Ovary (tissue), 3 donors: ENCODE measurements around the gene ATP7B.

Experiments used
- EP300 ChIP-seq: sonication (generic); formaldehyde crosslinking; IDR thresholded peaks from one replicate; pipeline ENCODE4 v1.6.1; 2017; ENCODE audit warnings: antibody characterized with exemption
- POLR2A ChIP-seq: fragments of 450-650 bp; IDR thresholded peaks from one replicate; pipeline ENCODE4 v1.6.1; 2017; ENCODE audit warnings: antibody characterized with exemption, mild to moderate bottlenecking, moderate library complexity
- TF ChIP-seq, protein P1 (sequence below), 3 donors: fragments of 450-650 bp in 2 of 3; fragments of 200-600 bp in 1 of 3; IDR thresholded peaks; one replicate each; pipeline versions ENCODE4 v1.5.1 to v1.8.0; 2016 to 2022; ENCODE audit warnings: antibody characterized with exemption in 3 of 3, mild to moderate bottlenecking in 1 of 3
- donor health status: DM: no; HTN: no; CAD: no.

DNA sequence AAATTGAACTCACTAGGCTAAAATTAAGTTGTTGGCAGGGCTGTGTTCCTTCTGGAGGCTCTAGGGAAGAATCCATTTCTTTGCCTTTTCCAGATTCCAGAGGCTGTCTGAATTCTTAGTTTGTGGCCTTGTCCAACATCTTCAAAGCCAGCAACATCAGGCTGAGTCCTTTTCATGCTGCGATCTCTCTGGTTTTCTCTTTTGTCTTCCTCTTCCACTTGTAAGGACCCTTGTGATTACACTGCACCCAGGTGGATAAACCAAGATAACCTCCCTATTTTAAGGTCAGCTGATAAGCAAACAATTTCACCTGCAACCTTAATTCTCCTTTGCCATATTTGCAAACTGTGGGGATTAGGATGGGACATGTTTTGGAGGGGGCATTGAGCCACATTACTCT lies 24.8 kb upstream of the ATP7B start:
- TF ChIP-seq POLR2A (no peak), EP300 (no peak)
- TF ChIP-seq, protein P1, sequence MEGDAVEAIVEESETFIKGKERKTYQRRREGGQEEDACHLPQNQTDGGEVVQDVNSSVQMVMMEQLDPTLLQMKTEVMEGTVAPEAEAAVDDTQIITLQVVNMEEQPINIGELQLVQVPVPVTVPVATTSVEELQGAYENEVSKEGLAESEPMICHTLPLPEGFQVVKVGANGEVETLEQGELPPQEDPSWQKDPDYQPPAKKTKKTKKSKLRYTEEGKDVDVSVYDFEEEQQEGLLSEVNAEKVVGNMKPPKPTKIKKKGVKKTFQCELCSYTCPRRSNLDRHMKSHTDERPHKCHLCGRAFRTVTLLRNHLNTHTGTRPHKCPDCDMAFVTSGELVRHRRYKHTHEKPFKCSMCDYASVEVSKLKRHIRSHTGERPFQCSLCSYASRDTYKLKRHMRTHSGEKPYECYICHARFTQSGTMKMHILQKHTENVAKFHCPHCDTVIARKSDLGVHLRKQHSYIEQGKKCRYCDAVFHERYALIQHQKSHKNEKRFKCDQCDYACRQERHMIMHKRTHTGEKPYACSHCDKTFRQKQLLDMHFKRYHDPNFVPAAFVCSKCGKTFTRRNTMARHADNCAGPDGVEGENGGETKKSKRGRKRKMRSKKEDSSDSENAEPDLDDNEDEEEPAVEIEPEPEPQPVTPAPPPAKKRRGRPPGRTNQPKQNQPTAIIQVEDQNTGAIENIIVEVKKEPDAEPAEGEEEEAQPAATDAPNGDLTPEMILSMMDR (IDR thresholded peaks at IDR 0.05) = no peak
